GM12875 (cell line): ENCODE results near the gene HYAL1.

Experiments used
- H3K4me3 ChIP-seq: one replicate; pipeline ENCODE4 v1.5.1; 2011; ENCODE audit warnings: low read depth, low read length, control low read depth
- CTCF ChIP-seq: IDR thresholded peaks from 2 replicates; pipeline ENCODE4 v1.5.1; 2011; ENCODE audit warnings: low read depth, mild to moderate bottlenecking, control low read depth, inconsistent platforms, low read length, moderate library complexity, borderline replicate concordance; ENCODE audit not compliant: insufficient read depth

The HYAL1 gene

GRCh38 chr3:50279255-50280016 lies 23.9 kb downstream of the HYAL1 start:
- no peak for TF ChIP-seq CTCF
- H3K4me3 ChIP-seq = no peak overlapping the region

GRCh38 chr3:50278880-50279224 lies 24.5 kb downstream of the HYAL1 start, which contains the start of gene LSMEM2:
TSS of gene LSMEM2 (plus strand) at chr3:50279087. CDS start at chr3:50279114, 27 bp downstream.
- no peak for TF ChIP-seq CTCF
- no peak within 1 kb of the TSS for H3K4me3 ChIP-seq

- H3K4me3 ChIP-seq = no peak overlapping the region
- TF ChIP-seq CTCF = no peak
Observed at GRCh38 chr3:50278123-50278879, 25.1 kb downstream of the HYAL1 start.

GRCh38 chr3:50276762-50277101 lies 26.6 kb downstream of the HYAL1 start:
- TF ChIP-seq CTCF = no peak
- no peak overlapping the region for H3K4me3 ChIP-seq

GRCh38 chr3:50275996-50276761 lies 27.2 kb downstream of the HYAL1 start:
- no peak for TF ChIP-seq CTCF
- H3K4me3 ChIP-seq = no peak overlapping the region

- TF ChIP-seq CTCF = no peak
- H3K4me3 ChIP-seq = no peak overlapping the region
Observed at GRCh38 chr3:50275141-50275995, 28.0 kb downstream of the HYAL1 start.
